Esophagus squamous epithelium (tissue), 5 donors: Measurements from ENCODE around the gene CNTNAP5. TPM values are rescaled to one million over a fixed set of nuclear protein-coding genes. Genes with fewer than 3 reads are reported as not detected.

Experiments
- DNase-seq: peaks from one replicate; lab custom pipeline; 2025; lab: John Stamatoyannopoulos, UW
- H3K27ac ChIP-seq, 4 donors: fragments of 200-600 bp; sonication (generic); one replicate each; pipeline ENCODE4 v1.5.1; 2016 to 2019; ENCODE audit warnings: mild to moderate bottlenecking in 1 of 4
- H3K27me3 ChIP-seq, 4 donors: fragments of 200-600 bp; sonication (generic); 1 replicate in 3 of 4; 2 replicates in 1 of 4; pipeline versions ENCODE4 v1.5.1 to v1.6.0; 2017 to 2021; ENCODE audit warnings: antibody characterized with exemption in 1 of 4
- H3K36me3 ChIP-seq, 3 donors: fragments of 200-600 bp; sonication (generic); one replicate each; pipeline ENCODE4 v1.5.1; 2016 to 2019
- H3K4me1 ChIP-seq, 3 donors: fragments of 200-600 bp; sonication (generic); one replicate each; pipeline ENCODE4 v1.5.1; 2017 to 2019
- H3K4me3 ChIP-seq, 4 donors: fragments of 200-600 bp; sonication (generic); 1 replicate in 3 of 4; 2 replicates in 1 of 4; pipeline ENCODE4 v1.5.1; 2016 to 2019; ENCODE audit warnings: mild to moderate bottlenecking in 2 of 4, moderate library complexity in 1 of 4
- H3K9me3 ChIP-seq, 3 donors: fragments of 200-600 bp; sonication (generic); one replicate each; pipeline ENCODE4 v1.5.1; 2016 to 2019
- CTCF ChIP-seq, 6 experiments: fragments of 450-650 bp in 4 of 6; fragments of 200-600 bp in 2 of 6; sonication (generic) in 2 of 6; IDR thresholded peaks; one replicate each; pipeline ENCODE4 v1.5.1; 2016 to 2019; ENCODE audit warnings: antibody characterized with exemption in 6 of 6, mild to moderate bottlenecking in 4 of 6, moderate library complexity in 4 of 6
- POLR2A ChIP-seq, 4 donors: fragments of 450-650 bp; IDR thresholded peaks; one replicate each; pipeline ENCODE4 v1.6.1; 2017; ENCODE audit warnings: antibody characterized with exemption in 4 of 4, mild to moderate bottlenecking in 4 of 4, moderate library complexity in 3 of 4
- WGBS, 2 donors: methylation state at CpG; one replicate each; pipeline ENCODE4 v1.1.5; 2018; 5-methylcytosine and 5-hydroxymethylcytosine counted together
- intact Hi-C: fragments of 100-400 bp; cut with DNase I; formaldehyde crosslinking; loops from one replicate; pipeline ENCODE4 v1.15.0; 2022
- small RNA-seq, 4 donors: library from RNA; depleted of rRNA; stranded (forward); fragments of <200 nt; gene quantifications; one replicate each; pipeline ENCODE3, GENCODE V24; 2016
- total RNA-seq, 4 donors: library from RNA; depleted of rRNA; stranded (reverse); fragments of >200 nt; gene quantifications; one replicate each; pipeline ENCODE4 v1.1.0, GENCODE V29; 2016
- donor health status: DM: yes; HTN: yes; CAD: no.

The CNTNAP5 gene
- total RNA-seq, 4 donors from 2014 or later: not detected

- DNase-seq: no peak
- no peaks in the 10 kb centered on the region for H3K27me3 ChIP-seq
- intact Hi-C loops: no loop called here
- no peak overlapping the region for H3K27ac ChIP-seq
- no peaks in the 10 kb centered on the region for H3K4me1 ChIP-seq
- H3K36me3 ChIP-seq: no peaks in the 10 kb centered on the region
- 38 to 40% methylated on average over 1 of the region's 1 CpG for WGBS, 2 donors
- TF ChIP-seq POLR2A (IDR thresholded peaks at IDR 0.05): no peak
- no peak for TF ChIP-seq CTCF (IDR thresholded peaks at IDR 0.05)
- no peaks in the 10 kb centered on the region for H3K9me3 ChIP-seq
- H3K4me3 ChIP-seq: no peak overlapping the region
These were observed 934.5 kb downstream of the CNTNAP5 start for GRCh38 chr2:124959581-124959980.

- H3K4me3 ChIP-seq: no peak overlapping the region
- WGBS, 2 donors: 33 to 60% methylated on average over 1 to 4 of the region's 4 CpGs
- H3K36me3 ChIP-seq: no peaks in the 10 kb centered on the region
- no peak for DNase-seq
- H3K27me3 ChIP-seq: no peaks in the 10 kb centered on the region
- H3K27ac ChIP-seq: no peak overlapping the region
- TF ChIP-seq CTCF (IDR thresholded peaks at IDR 0.05) (no peak), POLR2A (IDR thresholded peaks at IDR 0.05) (no peak)
- H3K9me3 ChIP-seq: no peaks in the 10 kb centered on the region
- intact Hi-C loops: no loop called here
- H3K4me1 ChIP-seq: no peaks in the 10 kb centered on the region
These were observed 936.0 kb downstream of the CNTNAP5 start for GRCh38 chr2:124961132-124961531.

Small RNA genes within 50 kb of the gene (small RNA-seq; reads per million reads assigned to genes)
- gene AC019159.1: 0 reads per million in 4 donors
- gene MTND5P22: 0 reads per million in 4 donors
- gene RNA5SP102: 0 reads per million in 4 donors
